B cell (primary cell): ENCODE measurements around the gene FYCO1. TPM values are rescaled to one million over a fixed set of nuclear protein-coding genes. Genes with fewer than 3 reads are reported as not detected.

ENCODE experiments used
- ATAC-seq: fragments of 200-7000 bp; cut with Tn5 transposase; one replicate; pipeline ENCODE4 v1.10.0; 2021; ENCODE audit warnings: low read depth, mild to moderate bottlenecking, moderate number of reproducible peaks, moderate library complexity
- CTCF ChIA-PET: fragments of 350-600 bp; sonication (Branson Sonifier 250); formaldehyde crosslinking; loops from one replicate; lab custom pipeline; 2021; ENCODE audit warnings: antibody characterized with exemption, inconsistent platforms; lab: Charles Lee
- POLR2A ChIA-PET: fragments of 350-600 bp; sonication (Branson Sonifier 250); formaldehyde crosslinking; loops from one replicate; lab custom pipeline; 2021; ENCODE audit warnings: antibody characterized with exemption; lab: Charles Lee
- DNase-seq: peaks from one replicate; pipeline ENCODE4 v3.0.0; 2013
- H2AFZ ChIP-seq: 2 replicates; pipeline ENCODE4 v1.6.1; 2012; ENCODE audit warnings: mild to moderate bottlenecking, low read depth, low read length; ENCODE audit not compliant: insufficient read depth, poor library complexity, severe bottlenecking
- H3K27ac ChIP-seq, 2 donors: 1 replicate in 1 of 2; 2 replicates in 1 of 2; pipeline ENCODE4 v1.5.1; 2012 to 2013; ENCODE audit warnings: low read length in 2 of 2, mild to moderate bottlenecking in 2 of 2, moderate library complexity in 1 of 2
- H3K27me3 ChIP-seq, 4 experiments: fragments of 200-600 bp in 1 of 4; sonication (generic) in 1 of 4; replicated peaks in 1 of 4; 1 replicate in 2 of 4; 2 replicates in 2 of 4; pipeline versions ENCODE4 v1.6.1 to v1.7.0; 2013 to 2016; ENCODE audit warnings: low read length in 3 of 4, mild to moderate bottlenecking in 2 of 4, mixed read lengths in 1 of 4, moderate library complexity in 1 of 4; ENCODE audit not compliant: insufficient read depth in 4 of 4, control insufficient read depth in 3 of 4; ENCODE audit errors: control extremely low read depth in 1 of 4
- H3K36me3 ChIP-seq, 2 experiments: replicated peaks in 1 of 2; 1 replicate in 1 of 2; 2 replicates in 1 of 2; pipeline versions ENCODE4 v1.6.1 to v1.7.1; 2013; ENCODE audit warnings: low read length in 1 of 2; ENCODE audit not compliant: insufficient read depth in 2 of 2, control insufficient read depth in 1 of 2; ENCODE audit errors: control extremely low read depth in 1 of 2, extremely low read depth in 1 of 2
- H3K4me1 ChIP-seq, 2 donors: fragments of 200-600 bp in 1 of 2; sonication (generic) in 1 of 2; 1 replicate in 1 of 2; 2 replicates in 1 of 2; pipeline versions ENCODE4 v1.5.1 to v1.6.1; 2013 to 2017; ENCODE audit warnings: low read length in 2 of 2; ENCODE audit not compliant: control insufficient read depth in 2 of 2, insufficient read depth in 2 of 2
- H3K4me2 ChIP-seq: replicated peaks from 2 replicates; pipeline ENCODE3; 2012; ENCODE audit warnings: mild to moderate bottlenecking, low read depth, low read length; ENCODE audit not compliant: poor library complexity, severe bottlenecking
- H3K4me3 ChIP-seq, 5 experiments: fragments of 200-600 bp in 1 of 5; sonication (generic) in 1 of 5; 1 replicate in 3 of 5; 2 replicates in 2 of 5; pipeline versions ENCODE4 v1.5.1 to v1.7.0; 2011 to 2016; ENCODE audit warnings: low read length in 4 of 5, mild to moderate bottlenecking in 4 of 5, low read depth in 2 of 5, control low read depth in 1 of 5, moderate library complexity in 1 of 5; ENCODE audit not compliant: insufficient read depth in 1 of 5; ENCODE audit errors: control extremely low read depth in 1 of 5, extremely low read depth in 1 of 5
- H3K79me2 ChIP-seq: fragments of 200-600 bp; sonication (generic); one replicate; pipeline ENCODE4 v1.6.0; 2016; ENCODE audit warnings: low read length; ENCODE audit not compliant: control insufficient read depth, insufficient read depth
- H3K9ac ChIP-seq: fragments of 200-600 bp; sonication (generic); 2 replicates; pipeline ENCODE4 v1.6.1; 2017; ENCODE audit warnings: mild to moderate bottlenecking, low read length, moderate library complexity
- H3K9me3 ChIP-seq, 3 donors: one replicate each; pipeline versions ENCODE4 v1.6.1 to v1.7.1; 2013; ENCODE audit warnings: low read length in 2 of 3; ENCODE audit not compliant: control insufficient read depth in 2 of 3, insufficient read depth in 1 of 3; ENCODE audit errors: control extremely low read depth in 1 of 3
- H4K20me1 ChIP-seq: 2 replicates; pipeline ENCODE4 v1.6.0; 2012; ENCODE audit warnings: mild to moderate bottlenecking, low read length; ENCODE audit not compliant: insufficient read depth, control insufficient read depth, poor library complexity, severe bottlenecking
- H3K27ac Mint-ChIP-seq: one replicate; pipeline ENCODE4 v1.8.0; 2021; ENCODE audit warnings: mixed read lengths
- H3K27me3 Mint-ChIP-seq: one replicate; pipeline ENCODE4 v1.8.0; 2021; ENCODE audit warnings: mixed read lengths
- H3K4me1 Mint-ChIP-seq: one replicate; pipeline ENCODE4 v1.8.0; 2021; ENCODE audit warnings: mixed read lengths
- H3K4me3 Mint-ChIP-seq: one replicate; pipeline ENCODE4 v1.8.0; 2021; ENCODE audit warnings: mixed read lengths
- H3K9me3 Mint-ChIP-seq: one replicate; pipeline ENCODE4 v1.8.0; 2022; ENCODE audit warnings: mixed read lengths; ENCODE audit not compliant: insufficient read depth
- EZH2 ChIP-seq: IDR thresholded peaks from 2 replicates; pipeline ENCODE4 v1.6.1; 2012; ENCODE audit warnings: borderline replicate concordance, low read depth, mild to moderate bottlenecking, moderate library complexity, low read length; ENCODE audit not compliant: insufficient read depth, poor library complexity, severe bottlenecking
- WGBS: methylation state at CpG from one replicate; pipeline ENCODE4 v1.1.5; 2013; ENCODE audit warnings: missing lambda C conversion rate; ENCODE audit not compliant: insufficient coverage; 5-methylcytosine and 5-hydroxymethylcytosine counted together
- intact Hi-C: fragments of 100-400 bp; cut with micrococcal nuclease; formaldehyde crosslinking; loops from one replicate; pipeline ENCODE4 v1.10.0; 2022
- polyA plus RNA-seq: library from polyadenylated mRNA; depleted of rRNA; stranded (reverse); fragments of >200 nt; gene quantifications from 2 replicates; pipeline ENCODE4 v1.2.3, GENCODE V29; 2012
- total RNA-seq, 2 donors: library from RNA; stranded (reverse); fragments of 120-200 nt in 1 of 2; gene quantifications; 1 replicate in 1 of 2; 2 replicates in 1 of 2; pipeline versions ENCODE4 v1.2.3 to v1.2.4, GENCODE V29; 2013 to 2022
- TF ChIP-seq, protein P1 (sequence below): fragments of 200-600 bp; IDR thresholded peaks from one replicate; pipeline ENCODE4 v1.8.0; 2022; ENCODE audit warnings: antibody characterized with exemption, mild to moderate bottlenecking

FYCO1 gene
- total and polyA plus RNA-seq, 2 donors (not counting 1 experiment from before 2014, with no cell fraction given): 5.4 to 16.7 TPM

DNA sequence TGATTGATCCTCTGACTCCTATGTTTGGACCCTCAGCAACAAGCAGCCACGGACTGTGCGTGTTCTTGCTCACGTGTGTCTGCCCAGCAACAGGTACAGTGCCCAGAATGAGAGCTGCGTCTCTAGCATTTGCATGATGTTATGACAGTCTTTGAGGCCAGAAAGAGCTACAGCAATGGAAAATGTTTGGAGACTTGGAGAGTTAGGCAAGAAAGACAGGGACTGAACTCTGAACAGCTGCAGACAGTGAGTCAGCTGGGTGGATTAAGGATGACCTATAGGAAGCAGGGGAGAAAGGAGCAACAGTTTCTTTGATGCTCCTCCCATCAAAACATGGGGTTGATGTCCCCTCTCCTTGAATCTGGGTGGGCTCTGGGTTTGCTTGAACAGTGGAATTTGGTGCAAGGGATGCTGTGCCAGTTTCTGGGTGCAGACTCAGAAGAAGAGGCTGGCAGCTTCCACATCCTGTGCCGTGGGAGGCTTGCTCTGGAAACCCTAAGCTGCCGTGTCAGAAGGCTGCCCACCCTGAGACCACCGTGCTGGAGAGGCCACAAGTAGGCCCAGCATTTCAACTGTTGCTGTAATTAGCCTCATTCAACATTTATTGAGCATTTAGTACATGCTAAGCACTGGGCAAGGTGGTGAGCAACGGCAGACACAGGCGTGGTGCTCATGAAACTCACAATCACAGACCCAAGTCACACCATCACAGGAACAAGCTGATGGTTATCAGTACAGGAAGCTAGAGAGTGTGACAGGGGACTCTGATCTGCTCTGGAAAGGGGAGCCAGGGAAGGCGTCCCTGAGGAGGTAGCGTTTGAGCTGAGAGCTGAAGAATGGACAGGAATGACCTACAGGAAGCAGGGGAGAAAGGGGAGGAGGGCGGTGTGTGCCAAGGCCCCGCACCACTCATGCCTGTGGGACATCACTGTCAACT is 87.6 kb downstream of the FYCO1 start:
- H3K27me3 ChIP-seq: no peaks in the 10 kb centered on the region
- Mint-ChIP-seq H3K4me3 (no peak overlapping the region), H3K9me3 (no peaks in the 10 kb centered on the region), H3K4me1 (peaks cover 53% of the 10 kb centered on the region), H3K27me3 (no peaks in the 10 kb centered on the region), H3K27ac (no peak overlapping the region)
- peaks cover 16 to 46% of the 10 kb centered on the region in 2 donors for H3K4me1 ChIP-seq
- H3K4me3 ChIP-seq: no peak overlapping the region
- WGBS: 87% methylated on average over 9 of the region's 13 CpGs
- H3K4me2 ChIP-seq: no peak overlapping the region
- H3K9me3 ChIP-seq: peaks cover 0 to 2% (median 0%) of the 10 kb centered on the region in 3 donors
- H3K9ac ChIP-seq: no peak overlapping the region
- DNase-seq (no peak), ATAC-seq (no peak)
- intact Hi-C loops: no loop called here
- no peak overlapping the region for H3K27ac ChIP-seq
- ChIA-PET CTCF (interaction anchor here (1.2 kb wide), 1 partner anchor 67 kb away, joined by 3 read pairs; the partner anchor contains the start of gene LZTFL1), POLR2A (no interaction called here)
- peaks cover 0 to 2% of the 10 kb centered on the region in 2 experiments for H3K36me3 ChIP-seq
- TF ChIP-seq, protein P1, sequence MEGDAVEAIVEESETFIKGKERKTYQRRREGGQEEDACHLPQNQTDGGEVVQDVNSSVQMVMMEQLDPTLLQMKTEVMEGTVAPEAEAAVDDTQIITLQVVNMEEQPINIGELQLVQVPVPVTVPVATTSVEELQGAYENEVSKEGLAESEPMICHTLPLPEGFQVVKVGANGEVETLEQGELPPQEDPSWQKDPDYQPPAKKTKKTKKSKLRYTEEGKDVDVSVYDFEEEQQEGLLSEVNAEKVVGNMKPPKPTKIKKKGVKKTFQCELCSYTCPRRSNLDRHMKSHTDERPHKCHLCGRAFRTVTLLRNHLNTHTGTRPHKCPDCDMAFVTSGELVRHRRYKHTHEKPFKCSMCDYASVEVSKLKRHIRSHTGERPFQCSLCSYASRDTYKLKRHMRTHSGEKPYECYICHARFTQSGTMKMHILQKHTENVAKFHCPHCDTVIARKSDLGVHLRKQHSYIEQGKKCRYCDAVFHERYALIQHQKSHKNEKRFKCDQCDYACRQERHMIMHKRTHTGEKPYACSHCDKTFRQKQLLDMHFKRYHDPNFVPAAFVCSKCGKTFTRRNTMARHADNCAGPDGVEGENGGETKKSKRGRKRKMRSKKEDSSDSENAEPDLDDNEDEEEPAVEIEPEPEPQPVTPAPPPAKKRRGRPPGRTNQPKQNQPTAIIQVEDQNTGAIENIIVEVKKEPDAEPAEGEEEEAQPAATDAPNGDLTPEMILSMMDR: no peak
- no peak for TF ChIP-seq EZH2
- no peak overlapping the region for H2AFZ ChIP-seq
- H4K20me1 ChIP-seq: no peaks in the 10 kb centered on the region
- H3K79me2 ChIP-seq: no peaks in the 10 kb centered on the region
